ENCODE data around the gene C19orf47.

DNA sequence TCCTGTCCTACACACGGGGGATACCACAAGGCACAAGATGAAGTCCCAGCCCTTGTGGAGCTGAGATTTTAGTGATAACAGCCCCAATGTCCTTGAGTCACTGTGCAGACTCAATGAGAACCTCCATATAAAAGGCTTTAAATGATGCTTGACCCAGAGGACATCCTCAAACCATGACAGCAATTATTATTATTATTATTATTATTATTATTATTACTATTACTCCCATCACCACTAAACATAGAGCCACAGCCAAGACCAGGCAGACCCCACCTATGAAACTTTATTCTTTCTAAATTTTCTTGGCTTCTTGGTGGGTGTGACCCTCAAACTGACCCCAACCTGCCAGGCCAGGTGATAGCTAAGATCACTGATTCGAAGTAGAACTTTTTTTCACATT is 11.1 kb downstream of the C19orf47 start:
- no peak for TF ChIP-seq TAF1 (IDR thresholded peaks at IDR 0.05; ENCODE audit: low read depth)
- TF ChIP-seq, protein P1, sequence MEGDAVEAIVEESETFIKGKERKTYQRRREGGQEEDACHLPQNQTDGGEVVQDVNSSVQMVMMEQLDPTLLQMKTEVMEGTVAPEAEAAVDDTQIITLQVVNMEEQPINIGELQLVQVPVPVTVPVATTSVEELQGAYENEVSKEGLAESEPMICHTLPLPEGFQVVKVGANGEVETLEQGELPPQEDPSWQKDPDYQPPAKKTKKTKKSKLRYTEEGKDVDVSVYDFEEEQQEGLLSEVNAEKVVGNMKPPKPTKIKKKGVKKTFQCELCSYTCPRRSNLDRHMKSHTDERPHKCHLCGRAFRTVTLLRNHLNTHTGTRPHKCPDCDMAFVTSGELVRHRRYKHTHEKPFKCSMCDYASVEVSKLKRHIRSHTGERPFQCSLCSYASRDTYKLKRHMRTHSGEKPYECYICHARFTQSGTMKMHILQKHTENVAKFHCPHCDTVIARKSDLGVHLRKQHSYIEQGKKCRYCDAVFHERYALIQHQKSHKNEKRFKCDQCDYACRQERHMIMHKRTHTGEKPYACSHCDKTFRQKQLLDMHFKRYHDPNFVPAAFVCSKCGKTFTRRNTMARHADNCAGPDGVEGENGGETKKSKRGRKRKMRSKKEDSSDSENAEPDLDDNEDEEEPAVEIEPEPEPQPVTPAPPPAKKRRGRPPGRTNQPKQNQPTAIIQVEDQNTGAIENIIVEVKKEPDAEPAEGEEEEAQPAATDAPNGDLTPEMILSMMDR (IDR thresholded peaks at IDR 0.05; ENCODE audit: poor library complexity, severe bottlenecking): no peak
- TF ChIP-seq POLR2AphosphoS5 (IDR thresholded peaks at IDR 0.05): no peak
- TF ChIP-seq RAD21 (conservative IDR thresholded peaks at IDR 0.05): no peak
- no peak for TF ChIP-seq EP300 (conservative IDR thresholded peaks at IDR 0.05; ENCODE audit: poor library complexity, severe bottlenecking)

Data from neural cell (in vitro differentiated cells).